ENCODE data around the gene HRNR. TPM values are rescaled to one million over a fixed set of nuclear protein-coding genes. Genes with fewer than 3 reads are reported as not detected.

Gene HRNR
- total and polyA plus RNA-seq, 11 donors, result 0.04 TPM; not detected in 10

DNA sequence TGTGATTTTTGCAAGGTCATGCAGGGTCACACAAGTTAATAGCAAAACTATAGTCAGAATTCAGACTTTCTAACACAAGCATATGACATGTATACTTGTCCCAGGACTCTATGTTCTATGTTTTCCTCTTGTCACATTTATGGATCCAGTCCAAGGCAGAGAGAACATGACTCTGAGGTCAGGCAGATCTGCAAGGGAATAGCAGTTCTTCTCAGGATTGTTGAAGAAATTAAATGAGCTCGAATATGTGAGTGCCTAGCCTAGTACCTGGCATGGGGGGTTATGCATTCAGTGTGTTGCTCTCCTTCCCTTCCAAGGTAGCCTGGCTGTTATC, 55.5 kb downstream of the HRNR start:
- TF ChIP-seq, protein P1, sequence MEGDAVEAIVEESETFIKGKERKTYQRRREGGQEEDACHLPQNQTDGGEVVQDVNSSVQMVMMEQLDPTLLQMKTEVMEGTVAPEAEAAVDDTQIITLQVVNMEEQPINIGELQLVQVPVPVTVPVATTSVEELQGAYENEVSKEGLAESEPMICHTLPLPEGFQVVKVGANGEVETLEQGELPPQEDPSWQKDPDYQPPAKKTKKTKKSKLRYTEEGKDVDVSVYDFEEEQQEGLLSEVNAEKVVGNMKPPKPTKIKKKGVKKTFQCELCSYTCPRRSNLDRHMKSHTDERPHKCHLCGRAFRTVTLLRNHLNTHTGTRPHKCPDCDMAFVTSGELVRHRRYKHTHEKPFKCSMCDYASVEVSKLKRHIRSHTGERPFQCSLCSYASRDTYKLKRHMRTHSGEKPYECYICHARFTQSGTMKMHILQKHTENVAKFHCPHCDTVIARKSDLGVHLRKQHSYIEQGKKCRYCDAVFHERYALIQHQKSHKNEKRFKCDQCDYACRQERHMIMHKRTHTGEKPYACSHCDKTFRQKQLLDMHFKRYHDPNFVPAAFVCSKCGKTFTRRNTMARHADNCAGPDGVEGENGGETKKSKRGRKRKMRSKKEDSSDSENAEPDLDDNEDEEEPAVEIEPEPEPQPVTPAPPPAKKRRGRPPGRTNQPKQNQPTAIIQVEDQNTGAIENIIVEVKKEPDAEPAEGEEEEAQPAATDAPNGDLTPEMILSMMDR (IDR thresholded peaks at IDR 0.05), result no peak
- TF ChIP-seq POLR2A (IDR thresholded peaks at IDR 0.05), result no peak
- no peak overlapping the region for H3K4me3 ChIP-seq
- no peaks in the 10 kb centered on the region for H3K9me3 ChIP-seq
- peaks cover 0 to 78% (median 5%) of the 10 kb centered on the region in 12 donors for H3K4me1 ChIP-seq
- DNase-seq (no peak), ATAC-seq (peak; percentile 57 to 82 (median 77))
- peak overlapping the region in 1 of 12 donors; percentile 49 for H3K27ac ChIP-seq
- 11 to 57% (median 39%) methylated on average over 1 of the region's 1 CpG for WGBS, 4 donors
- H3K36me3 ChIP-seq, result no peaks in the 10 kb centered on the region
- H3K27me3 ChIP-seq, result no peaks in the 10 kb centered on the region
- intact Hi-C loops (cut with DNase I), result no loop called here

DNA sequence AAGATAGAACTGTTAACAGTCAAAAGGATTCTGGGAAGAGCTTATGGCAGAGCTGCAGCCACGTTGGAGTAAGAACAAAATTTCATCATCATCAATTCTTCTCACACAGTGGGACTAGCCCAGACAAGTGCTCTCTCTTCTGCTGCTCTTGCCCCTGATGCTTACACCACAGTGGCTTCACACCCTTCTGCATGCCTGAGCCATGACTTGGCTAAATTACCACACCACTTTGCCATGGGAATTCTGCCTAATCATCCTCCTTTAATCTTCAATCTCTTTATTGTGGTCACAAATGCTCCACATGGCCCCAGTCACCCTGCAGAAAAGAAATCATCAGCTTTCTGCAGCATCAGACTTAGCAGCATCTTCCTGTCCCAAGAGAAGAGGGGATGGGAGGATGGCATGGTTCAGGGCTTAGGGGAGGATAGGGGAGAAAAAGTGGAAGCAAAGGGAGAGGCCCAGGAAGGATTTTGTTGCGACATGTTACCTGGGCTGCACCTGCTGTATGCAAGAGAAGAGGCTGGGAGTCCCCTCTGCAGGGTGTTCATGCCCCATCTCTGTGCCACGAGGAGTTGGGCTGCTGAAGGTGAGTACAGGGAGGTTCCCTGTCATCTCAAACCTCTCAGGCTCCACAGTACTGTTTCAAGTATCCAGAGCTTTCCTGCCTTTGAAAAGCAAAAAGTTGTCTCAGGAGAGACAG, 56.0 kb downstream of the HRNR start:
- H3K9me3 ChIP-seq, result no peaks in the 10 kb centered on the region
- DNase-seq, result no peak
- H3K27me3 ChIP-seq, result no peaks in the 10 kb centered on the region
- no peak overlapping the region for H3K4me3 ChIP-seq
- ATAC-seq, result peak in 3 of 4 donors; percentile 28 to 60 (median 49)
- no peaks in the 10 kb centered on the region for H3K36me3 ChIP-seq
- intact Hi-C loops (cut with DNase I), result no loop called here
- H3K4me1 ChIP-seq, result peaks cover 0 to 83% (median 7%) of the 10 kb centered on the region in 12 donors
- TF ChIP-seq POLR2A (IDR thresholded peaks at IDR 0.05), result no peak
- TF ChIP-seq, protein P1 (IDR thresholded peaks at IDR 0.05), result no peak
- 44 to 54% (median 52%) methylated on average over 3 of the region's 3 CpGs for WGBS, 4 donors
- H3K27ac ChIP-seq, result peak overlapping the region in 2 of 12 donors; percentile 4 to 49

DNA sequence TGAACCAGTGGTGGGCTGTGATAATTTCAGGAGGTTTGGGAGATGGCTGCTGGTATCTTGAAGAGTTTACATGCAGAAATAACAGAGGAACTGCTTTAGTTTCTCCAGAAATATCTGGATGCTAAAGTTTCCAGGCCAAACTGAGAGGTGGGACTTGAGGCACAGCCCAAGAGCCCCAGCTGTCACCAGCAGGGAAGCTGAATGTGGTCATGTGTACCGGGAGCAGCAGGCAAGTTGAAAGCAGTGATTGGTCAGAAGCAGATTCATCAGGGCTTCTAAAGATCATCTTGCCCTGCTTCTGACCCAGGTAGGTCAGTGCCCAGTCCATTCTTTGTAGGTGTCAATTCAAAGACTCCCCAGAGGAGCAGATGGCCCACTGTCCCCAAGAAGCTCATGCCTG, 57.0 kb downstream of the HRNR start:
- no peak overlapping the region for H3K27ac ChIP-seq
- intact Hi-C loops (cut with DNase I), result no loop called here
- no peak for DNase-seq
- H3K27me3 ChIP-seq, result no peaks in the 10 kb centered on the region
- H3K36me3 ChIP-seq, result no peaks in the 10 kb centered on the region
- H3K4me1 ChIP-seq, result peaks cover 0 to 92% (median 7%) of the 10 kb centered on the region in 12 donors
- no peak for ATAC-seq
- no peaks in the 10 kb centered on the region for H3K9me3 ChIP-seq
- 22 to 56% (median 36%) methylated on average over 1 of the region's 1 CpG for WGBS, 4 donors
- no peak overlapping the region for H3K4me3 ChIP-seq
- no peak for TF ChIP-seq POLR2A (IDR thresholded peaks at IDR 0.05)
- TF ChIP-seq, protein P1 (IDR thresholded peaks at IDR 0.05), result no peak

DNA sequence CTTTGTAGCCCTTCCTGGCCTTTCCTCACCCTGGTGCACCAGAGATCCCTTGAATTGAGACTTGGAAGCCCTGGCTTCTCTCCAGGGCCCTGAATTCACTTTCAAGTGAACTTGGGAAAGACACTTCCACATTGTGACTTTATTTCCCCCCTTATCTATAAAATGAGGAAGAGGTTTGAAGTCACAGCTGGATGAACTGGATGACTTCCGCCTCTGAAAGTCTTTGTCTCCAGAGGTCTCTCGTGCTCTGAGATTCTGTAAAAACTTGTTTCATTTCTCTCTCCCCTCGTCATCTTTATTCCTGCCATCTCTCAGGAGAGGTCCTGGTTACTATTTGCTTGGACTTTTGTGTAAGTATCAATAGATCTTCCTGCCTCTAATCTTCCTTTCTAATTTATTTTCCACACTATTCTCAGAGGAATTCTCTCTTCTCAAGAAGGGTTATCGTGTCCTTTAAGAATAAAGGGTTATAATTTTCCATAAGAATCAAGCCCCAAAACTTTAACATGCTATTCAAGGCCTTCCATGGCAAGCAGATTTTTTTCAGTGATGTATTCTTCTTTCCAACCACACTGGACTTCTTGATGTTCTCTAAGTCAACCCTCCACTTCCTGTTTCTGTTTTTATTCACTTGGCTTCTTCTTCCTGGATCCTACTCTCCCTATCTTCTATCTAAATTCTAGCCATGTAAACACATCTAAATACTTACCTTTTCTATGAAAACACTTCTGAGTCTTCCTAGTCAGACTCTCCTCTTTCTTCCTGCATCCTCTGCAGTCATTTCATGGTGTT, 58.5 kb downstream of the HRNR start:
- no peaks in the 10 kb centered on the region for H3K9me3 ChIP-seq
- DNase-seq (no peak), ATAC-seq (no peak)
- no peaks in the 10 kb centered on the region for H3K36me3 ChIP-seq
- H3K27ac ChIP-seq, result peak overlapping the region in 2 of 12 donors; percentile 4 to 71
- H3K27me3 ChIP-seq, result no peaks in the 10 kb centered on the region
- 68 to 74% (median 72%) methylated on average over 4 of the region's 4 CpGs for WGBS, 4 donors
- H3K4me3 ChIP-seq, result no peak overlapping the region
- H3K4me1 ChIP-seq, result peaks cover 0 to 91% (median 7%) of the 10 kb centered on the region in 12 donors
- intact Hi-C loops (cut with DNase I), result no loop called here
- TF ChIP-seq POLR2A (IDR thresholded peaks at IDR 0.05), result no peak
- TF ChIP-seq, protein P1 (IDR thresholded peaks at IDR 0.05), result no peak
